ENCODE measurements around the gene HIPK3.

- TF ChIP-seq CTCF (optimal IDR thresholded peaks at IDR 0.05 in 1 of 3, IDR thresholded peaks at IDR 0.05 in 1 of 3, conservative IDR thresholded peaks at IDR 0.05 in 1 of 3; ENCODE audit: extremely low read depth in 1 of 3, insufficient read depth in 2 of 3, low read length in 3 of 3) (no peak), EZH2 (IDR thresholded peaks at IDR 0.05; ENCODE audit: low read length) (no peak)
These were observed 132.5 kb downstream of the HIPK3 start for GRCh38 chr11:33389635-33390034.

All from keratinocyte (primary cell).